PC-9 (cell line): ENCODE measurements around the gene MERTK. TPM values are rescaled to one million over a fixed set of nuclear protein-coding genes. Genes with fewer than 3 reads are reported as not detected.

ENCODE experiments used
- BruUV-seq: library from RNA; stranded (reverse); fragments of 400-500 nt; replicated peaks from 2 replicates; lab custom pipeline; 2021; lab: Mats Ljungman, UMichigan
- CTCF ChIA-PET: fragments of 300-600 bp; sonication (Branson Sonifier 250); formaldehyde crosslinking; loops from one replicate; lab custom pipeline; 2022; ENCODE audit warnings: antibody characterized with exemption; lab: Charles Lee
- POLR2A ChIA-PET: fragments of 300-600 bp; sonication (Branson Sonifier 250); formaldehyde crosslinking; loops from one replicate; lab custom pipeline; 2022; ENCODE audit warnings: antibody characterized with exemption; ENCODE audit not compliant: unreplicated experiment; lab: Charles Lee
- DNase-seq, 2 experiments: peaks; one replicate each; pipeline versions ENCODE4 v3.0.0 to v3.0.0-alpha.2; 2015 to 2022; ENCODE audit warnings: mixed read lengths in 1 of 2
- H2AFZ ChIP-seq: fragments of 200-600 bp; sonication (generic); 2 replicates; pipeline ENCODE4 v1.8.1; 2017; ENCODE audit warnings: antibody characterized with exemption
- H3F3A ChIP-seq: fragments of 200-600 bp; sonication (generic); 2 replicates; pipeline ENCODE4 v1.8.1; 2017; ENCODE audit warnings: antibody characterized with exemption, mild to moderate bottlenecking, low read depth; ENCODE audit not compliant: insufficient read depth
- H3K27ac ChIP-seq: fragments of 200-600 bp; sonication (generic); 2 replicates; pipeline ENCODE4 v1.6.1; 2016; ENCODE audit warnings: mixed run types
- H3K27me3 ChIP-seq: fragments of 200-600 bp; sonication (generic); 2 replicates; pipeline ENCODE4 v1.6.1; 2016; ENCODE audit warnings: low read depth, mixed run types; ENCODE audit not compliant: insufficient read depth
- H3K36me3 ChIP-seq: fragments of 200-600 bp; sonication (generic); 2 replicates; pipeline ENCODE4 v1.6.1; 2016; ENCODE audit warnings: low read depth, mixed run types
- H3K4me1 ChIP-seq: fragments of 200-600 bp; sonication (generic); replicated peaks from 2 replicates; pipeline ENCODE4 v1.6.1; 2016; ENCODE audit warnings: mixed run types; ENCODE audit not compliant: insufficient read depth
- H3K4me2 ChIP-seq: fragments of 200-600 bp; sonication (generic); 2 replicates; pipeline ENCODE4 v1.6.1; 2017; ENCODE audit warnings: mixed run types
- H3K4me3 ChIP-seq: fragments of 200-600 bp; sonication (generic); 2 replicates; pipeline ENCODE4 v1.6.1; 2016; ENCODE audit warnings: mixed run types
- H3K79me2 ChIP-seq: fragments of 200-600 bp; sonication (generic); 2 replicates; pipeline ENCODE4 v1.6.1; 2017; ENCODE audit warnings: low read depth, mixed run types
- H3K9me2 ChIP-seq: fragments of 200-600 bp; sonication (generic); 2 replicates; pipeline ENCODE4 v1.8.1; 2017; ENCODE audit warnings: mild to moderate bottlenecking; ENCODE audit not compliant: insufficient read depth
- H3K9me3 ChIP-seq: fragments of 200-600 bp; sonication (generic); 2 replicates; pipeline ENCODE4 v1.8.1; 2016; ENCODE audit warnings: low read depth; ENCODE audit not compliant: insufficient read depth
- H4K20me1 ChIP-seq: fragments of 200-600 bp; sonication (generic); 2 replicates; pipeline ENCODE4 v1.8.1; 2017; ENCODE audit not compliant: insufficient read depth
- CTCF ChIP-seq: fragments of 200-600 bp; sonication (generic); conservative IDR thresholded peaks from 2 replicates; pipeline ENCODE4 v1.6.1; 2017; ENCODE audit warnings: mixed run types, antibody characterized with exemption, mild to moderate bottlenecking, moderate library complexity
- EZH2 ChIP-seq: fragments of 200-600 bp; sonication (generic); IDR thresholded peaks from 2 replicates; pipeline ENCODE4 v1.8.0; 2017; ENCODE audit warnings: antibody characterized with exemption, low read depth
- intact Hi-C: fragments of 100-400 bp; cut with micrococcal nuclease; formaldehyde crosslinking; loops from one replicate; pipeline ENCODE4 v1.10.0; 2022; ENCODE audit not compliant: unreplicated experiment
- total RNA-seq: library from RNA; stranded (reverse); gene quantifications from 2 replicates; pipeline ENCODE4 v1.2.3, GENCODE V29; 2021

Gene MERTK
- total RNA-seq, 1 experiment from 2014 or later = 1.6 TPM

GRCh38 chr2:111940333-111941196, 42.2 kb downstream of the MERTK start:
- ChIA-PET POLR2A (interaction anchor here (0.7 kb wide), 1 partner anchor 1934 kb away, joined by 6 read pairs; no protein-coding TSS in a partner anchor), CTCF (interaction anchor here (0.6 kb wide), 1 partner anchor 34 kb away, joined by 3 read pairs; no protein-coding TSS in a partner anchor)
- Histone ChIP-seq H3K27ac (no peak overlapping the region), H4K20me1 (no peaks in the 10 kb centered on the region), H3K4me1 (peaks cover 11% of the 10 kb centered on the region), H3K4me2 (no peak overlapping the region), H3K79me2 (no peaks in the 10 kb centered on the region), H3K36me3 (no peaks in the 10 kb centered on the region), H3F3A (peaks cover 10% of the 10 kb centered on the region; the same call in 1 of the 2 replicates), H3K9me3 (no peaks in the 10 kb centered on the region), H3K27me3 (no peaks in the 10 kb centered on the region), H3K9me2 (no peaks in the 10 kb centered on the region), H2AFZ (no peak overlapping the region), H3K4me3 (no peak overlapping the region)
- no TSS peak for BruUV-seq
- intact Hi-C loops = loop anchor here (5.0 kb wide), 1 partner anchor 38 kb away; no protein-coding TSS in a partner anchor
- TF ChIP-seq CTCF (no peak), EZH2 (no peak)
- DNase-seq = no peak

GRCh38 chr2:111941531-111941930, 43.1 kb downstream of the MERTK start:
- CTCF ChIA-PET = no interaction called here
- DNase-seq = no peak
- no peak overlapping the region for H2AFZ ChIP-seq
- BruUV-seq = no TSS peak
- no peak overlapping the region for H3K4me3 ChIP-seq
- no peaks in the 10 kb centered on the region for H3K36me3 ChIP-seq
- intact Hi-C loops = loop anchor here (5.0 kb wide), 1 partner anchor 39 kb away; no protein-coding TSS in a partner anchor
- H3K4me1 ChIP-seq = peaks cover 21% of the 10 kb centered on the region
- no peaks in the 10 kb centered on the region for H3K9me2 ChIP-seq
- peaks cover 20% of the 10 kb centered on the region; the same call in 1 of the 2 replicates for H3F3A ChIP-seq
- H3K9me3 ChIP-seq = no peaks in the 10 kb centered on the region
- H3K79me2 ChIP-seq = no peaks in the 10 kb centered on the region
- H4K20me1 ChIP-seq = no peaks in the 10 kb centered on the region
- no peak overlapping the region for H3K4me2 ChIP-seq
- TF ChIP-seq CTCF (no peak), EZH2 (no peak)
- no peak overlapping the region for H3K27ac ChIP-seq
- no peaks in the 10 kb centered on the region for H3K27me3 ChIP-seq
- POLR2A ChIA-PET = no interaction called here

- POLR2A ChIA-PET = interaction anchor here (0.6 kb wide), 1 partner anchor 8 kb away, joined by 3 read pairs; no protein-coding TSS in a partner anchor
Measured at GRCh38 chr2:111944531-111945210, 46.3 kb downstream of the MERTK start.

More at GRCh38 chr2:111944531-111945210, 46.3 kb downstream of the MERTK start:
- Histone ChIP-seq H3F3A (peaks cover 27% of the 10 kb centered on the region), H3K4me2 (peak overlapping the region; percentile 73; the same call in 1 of the 2 replicates), H3K79me2 (no peaks in the 10 kb centered on the region), H3K9me3 (no peaks in the 10 kb centered on the region), H3K9me2 (no peaks in the 10 kb centered on the region), H3K36me3 (no peaks in the 10 kb centered on the region), H3K27ac (peak overlapping the region; percentile 92; the same call in 1 of the 2 replicates), H4K20me1 (no peaks in the 10 kb centered on the region), H3K4me1 (peaks cover 28% of the 10 kb centered on the region), H2AFZ (no peak overlapping the region), H3K27me3 (no peaks in the 10 kb centered on the region), H3K4me3 (no peak overlapping the region)
- DNase-seq = no peak
- no TSS peak for BruUV-seq
- no peak for TF ChIP-seq CTCF
- no peak for TF ChIP-seq EZH2
- intact Hi-C loops = loop anchor here (5.0 kb wide), 1 partner anchor 42 kb away; no protein-coding TSS in a partner anchor
- CTCF ChIA-PET = interaction anchor here (0.6 kb wide), 1 partner anchor 282 kb away, joined by 3 read pairs; no protein-coding TSS in a partner anchor
